ENCODE data around the gene USP48. TPM values are rescaled to one million over a fixed set of nuclear protein-coding genes. Genes with fewer than 3 reads are reported as not detected.
A peak's percentile ranks its signal among the peaks of the same experiment; 100 is the strongest.

USP48 gene
- total and polyA plus RNA-seq, 2 donors (not counting 1 experiment from before 2014, with no cell fraction given): 34.1 to 45.6 TPM

DNA sequence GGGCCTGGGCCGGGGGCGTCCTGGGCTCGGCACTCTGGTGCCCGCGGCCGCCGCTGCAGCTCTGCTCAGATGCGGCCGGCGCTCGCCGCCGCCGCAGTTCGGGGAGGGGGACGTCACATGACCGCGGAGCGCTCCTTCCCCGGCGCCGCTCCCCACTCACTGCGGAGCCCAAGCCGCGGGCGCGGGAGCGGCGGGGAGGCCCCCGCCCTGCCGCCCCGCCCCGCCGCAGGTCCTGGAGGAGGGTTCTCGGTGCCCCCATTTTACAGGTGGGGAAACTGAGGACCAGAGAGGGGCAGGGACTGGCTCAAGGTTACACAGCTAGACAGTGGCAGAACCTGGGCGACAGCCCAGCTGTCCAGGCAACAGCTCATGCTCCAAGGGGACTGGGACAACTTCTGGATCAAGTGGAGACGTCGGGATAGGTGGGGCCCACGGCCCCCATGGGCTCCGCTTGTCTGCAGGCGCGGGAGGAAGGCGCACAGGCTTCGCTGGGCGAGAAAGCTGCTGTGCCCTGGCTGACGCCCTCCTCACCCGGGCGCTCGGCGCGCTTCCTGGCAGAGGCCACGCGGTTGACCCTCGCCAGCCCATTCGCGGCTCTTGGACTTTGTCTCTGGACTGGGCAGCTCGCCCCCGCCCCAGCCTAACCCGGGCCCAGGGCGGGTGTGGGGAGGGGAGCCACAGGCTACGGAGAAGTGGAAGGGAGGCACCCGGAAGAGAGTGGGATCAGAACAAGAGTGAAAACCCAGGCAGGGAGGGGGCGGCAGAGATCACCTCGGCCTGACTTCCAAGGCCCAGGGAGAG is 113.5 kb downstream of the USP48 start, which contains the start of gene RAP1GAP:
Gene RAP1GAP (minus strand): TSS at position 100 of the 801 bp plus-strand sequence. CDS start 49,325 bp downstream, outside the sequence.
- H3K4me2 ChIP-seq (ENCODE audit: extremely low read depth, insufficient read depth, low read length): peak within 1 kb of the TSS; percentile 37
- no peak within 1 kb of the TSS for H3K27ac ChIP-seq (ENCODE audit: insufficient read depth, low read length)
- H3K27me3 ChIP-seq (ENCODE audit: control insufficient read depth, insufficient read depth, low read length): peaks cover 46% of the 10 kb centered on the region
- no peaks in the 10 kb centered on the region for H3K9me3 ChIP-seq (ENCODE audit: control insufficient read depth, insufficient read depth, low read depth, low read length)
- peak within 1 kb of the TSS in 1 of 4 experiments; percentile 30 for H3K4me3 ChIP-seq (replicated peaks in 1 of 4; ENCODE audit: control extremely low read depth in 1 of 4, insufficient read depth in 1 of 4, low read depth in 3 of 4, low read length in 4 of 4)
- H2AFZ ChIP-seq (ENCODE audit: low read length): no peak within 1 kb of the TSS
- no peaks in the 10 kb centered on the region for H3K36me3 ChIP-seq (ENCODE audit: control insufficient read depth, insufficient read depth, low read length)
- DNase-seq (ENCODE audit: low read depth in 2 of 2): no peak
- no peaks in the 10 kb centered on the region for H3K4me1 ChIP-seq (ENCODE audit: control insufficient read depth, extremely low read depth, insufficient read depth, low read length)
- H4K20me1 ChIP-seq (ENCODE audit: control insufficient read depth, extremely low read depth, insufficient read depth, low read length): no peaks in the 10 kb centered on the region
- H3K9ac ChIP-seq (ENCODE audit: insufficient read depth, low read length): no peak within 1 kb of the TSS
- TF ChIP-seq EZH2 (IDR thresholded peaks at IDR 0.05; ENCODE audit: low read length, missing control alignments): peak; percentile 99
- no peak for TF ChIP-seq CTCF (conservative IDR thresholded peaks at IDR 0.05 in 1 of 2, IDR thresholded peaks at IDR 0.05 in 1 of 2; ENCODE audit: low read depth in 1 of 2, low read length in 2 of 2)
- H3K79me2 ChIP-seq (ENCODE audit: control insufficient read depth, insufficient read depth, low read length): no peaks in the 10 kb centered on the region

- Histone ChIP-seq H3K4me1 (ENCODE audit: control insufficient read depth, extremely low read depth, insufficient read depth, low read length) (no peaks in the 10 kb centered on the region), H4K20me1 (ENCODE audit: control insufficient read depth, extremely low read depth, insufficient read depth, low read length) (no peaks in the 10 kb centered on the region), H3K9me3 (ENCODE audit: control insufficient read depth, insufficient read depth, low read depth, low read length) (no peaks in the 10 kb centered on the region), H3K4me2 (ENCODE audit: extremely low read depth, insufficient read depth, low read length) (no peak overlapping the region), H3K27ac (ENCODE audit: insufficient read depth, low read length) (no peak overlapping the region), H2AFZ (ENCODE audit: low read length) (no peak overlapping the region), H3K36me3 (ENCODE audit: control insufficient read depth, insufficient read depth, low read length) (no peaks in the 10 kb centered on the region), H3K4me3 (replicated peaks in 1 of 4; ENCODE audit: control extremely low read depth in 1 of 4, insufficient read depth in 1 of 4, low read depth in 3 of 4, low read length in 4 of 4) (peak overlapping the region in 1 of 4 experiments; percentile 30), H3K79me2 (ENCODE audit: control insufficient read depth, insufficient read depth, low read length) (no peaks in the 10 kb centered on the region), H3K9ac (ENCODE audit: insufficient read depth, low read length) (no peak overlapping the region), H3K27me3 (ENCODE audit: control insufficient read depth, insufficient read depth, low read length) (peaks cover 50% of the 10 kb centered on the region)
- TF ChIP-seq CTCF (conservative IDR thresholded peaks at IDR 0.05 in 1 of 2, IDR thresholded peaks at IDR 0.05 in 1 of 2; ENCODE audit: low read depth in 1 of 2, low read length in 2 of 2) (no peak), EZH2 (IDR thresholded peaks at IDR 0.05; ENCODE audit: low read length, missing control alignments) (no peak)
- no peak for DNase-seq (ENCODE audit: low read depth in 2 of 2)
Observed at GRCh38 chr1:21668951-21669257, 114.0 kb downstream of the USP48 start.

DNA sequence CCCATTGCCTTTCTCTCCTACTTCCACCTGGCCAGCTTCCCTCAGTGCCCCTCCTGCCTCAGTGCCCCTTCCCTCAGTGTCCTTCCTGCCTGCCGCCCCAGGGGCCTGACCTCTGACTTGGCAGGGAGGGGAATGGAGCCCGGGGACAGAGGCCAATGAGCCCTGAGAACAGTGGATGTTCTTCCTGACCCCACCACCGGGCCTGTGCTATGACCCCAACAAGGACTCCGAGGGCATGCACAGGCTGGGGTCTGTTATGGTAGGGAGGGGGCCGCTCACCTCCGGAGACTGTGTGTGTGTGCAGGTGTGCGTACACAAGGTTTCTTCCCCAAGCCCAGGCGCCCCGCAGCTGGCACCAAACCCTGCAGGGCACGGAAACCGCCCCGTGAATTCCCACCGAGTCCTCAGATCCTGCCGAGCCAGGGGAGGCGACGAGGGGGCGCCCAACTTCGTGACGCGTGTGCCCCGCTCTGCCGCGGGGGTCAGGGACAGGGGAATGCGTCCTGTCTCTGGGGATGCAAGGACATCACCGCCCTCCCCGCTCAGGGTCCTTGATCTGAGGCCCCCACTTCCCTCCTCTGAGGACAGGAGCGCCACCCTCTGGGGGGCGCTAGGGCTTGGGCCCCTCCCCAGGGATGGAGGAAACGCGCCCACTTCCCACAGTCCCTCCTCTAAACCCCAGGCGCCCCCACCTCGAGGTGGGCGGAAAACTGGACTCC is 114.6 kb downstream of the USP48 start:
- H3K36me3 ChIP-seq (ENCODE audit: control insufficient read depth, insufficient read depth, low read length): no peaks in the 10 kb centered on the region
- no peak overlapping the region for H3K4me2 ChIP-seq (ENCODE audit: extremely low read depth, insufficient read depth, low read length)
- no peaks in the 10 kb centered on the region for H4K20me1 ChIP-seq (ENCODE audit: control insufficient read depth, extremely low read depth, insufficient read depth, low read length)
- peak; percentile 80 for TF ChIP-seq EZH2 (IDR thresholded peaks at IDR 0.05; ENCODE audit: low read length, missing control alignments)
- TF ChIP-seq CTCF (conservative IDR thresholded peaks at IDR 0.05 in 1 of 2, IDR thresholded peaks at IDR 0.05 in 1 of 2; ENCODE audit: low read depth in 1 of 2, low read length in 2 of 2): no peak
- no peak overlapping the region for H3K9ac ChIP-seq (ENCODE audit: insufficient read depth, low read length)
- no peak overlapping the region for H2AFZ ChIP-seq (ENCODE audit: low read length)
- H3K9me3 ChIP-seq (ENCODE audit: control insufficient read depth, insufficient read depth, low read depth, low read length): no peaks in the 10 kb centered on the region
- peak overlapping the region in 1 of 4 experiments; percentile 30 for H3K4me3 ChIP-seq (replicated peaks in 1 of 4; ENCODE audit: control extremely low read depth in 1 of 4, insufficient read depth in 1 of 4, low read depth in 3 of 4, low read length in 4 of 4)
- H3K27me3 ChIP-seq (ENCODE audit: control insufficient read depth, insufficient read depth, low read length): peaks cover 50% of the 10 kb centered on the region
- no peak overlapping the region for H3K27ac ChIP-seq (ENCODE audit: insufficient read depth, low read length)
- no peaks in the 10 kb centered on the region for H3K79me2 ChIP-seq (ENCODE audit: control insufficient read depth, insufficient read depth, low read length)
- DNase-seq (ENCODE audit: low read depth in 2 of 2): no peak
- H3K4me1 ChIP-seq (ENCODE audit: control insufficient read depth, extremely low read depth, insufficient read depth, low read length): no peaks in the 10 kb centered on the region
